H1 (cell line): ENCODE results near the gene ZNF526. TPM values are rescaled to one million over a fixed set of nuclear protein-coding genes. Genes with fewer than 3 reads are reported as not detected.

Experiments used
- CTCF ChIA-PET: fragments of 300-600 bp; sonication (Branson Sonifier 250); formaldehyde crosslinking; loops from one replicate; lab custom pipeline; 2021; ENCODE audit not compliant: partially characterized antibody; lab: Charles Lee
- POLR2A ChIA-PET: fragments of 300-600 bp; sonication (Branson Sonifier 250); formaldehyde crosslinking; loops from one replicate; lab custom pipeline; 2021; ENCODE audit warnings: inconsistent platforms; ENCODE audit not compliant: partially characterized antibody; lab: Charles Lee
- DNase-seq, 2 experiments: peaks; one replicate each; pipeline versions ENCODE4 v3.0.0 to v3.0.0-alpha.2; 2010 to 2022; ENCODE audit warnings: low spot score in 2 of 2, low read depth in 1 of 2, mixed read lengths in 1 of 2
- FAIRE-seq: peaks from 2 replicates; lab custom pipeline; 2011; peaks lifted over from hg19 to GRCh38; lab: Jason Lieb, UNC
- H2AFZ ChIP-seq: 2 replicates; pipeline ENCODE4 v1.8.1; 2012; ENCODE audit warnings: low read length, inconsistent platforms
- H2AK5ac ChIP-seq: 2 replicates; pipeline ENCODE4 v1.6.1; 2013; ENCODE audit warnings: low read depth, low read length
- H2BK120ac ChIP-seq: replicated peaks from 2 replicates; pipeline ENCODE3; 2013; ENCODE audit warnings: low read depth, low read length, inconsistent platforms
- H2BK12ac ChIP-seq: 2 replicates; pipeline ENCODE4 v1.6.1; 2013; ENCODE audit warnings: low read depth, low read length
- H2BK15ac ChIP-seq: 2 replicates; pipeline ENCODE4 v1.6.1; 2013; ENCODE audit warnings: low read length
- H2BK20ac ChIP-seq: 2 replicates; pipeline ENCODE4 v1.6.1; 2013; ENCODE audit warnings: low read length
- H2BK5ac ChIP-seq: 2 replicates; pipeline ENCODE4 v1.6.1; 2013; ENCODE audit warnings: low read depth, low read length
- H3K14ac ChIP-seq: 2 replicates; pipeline ENCODE4 v1.6.1; 2013; ENCODE audit warnings: inconsistent platforms; ENCODE audit not compliant: insufficient read length
- H3K18ac ChIP-seq: 2 replicates; pipeline ENCODE4 v1.6.1; 2013; ENCODE audit warnings: low read length; ENCODE audit errors: extremely low read depth
- H3K23ac ChIP-seq: 2 replicates; pipeline ENCODE4 v1.6.1; 2013; ENCODE audit warnings: inconsistent platforms; ENCODE audit not compliant: insufficient read length
- H3K23me2 ChIP-seq: 2 replicates; pipeline ENCODE4 v1.6.1; 2013; ENCODE audit warnings: low read depth, low read length
- H3K27ac ChIP-seq: 2 replicates; pipeline ENCODE4 v1.6.1; 2011; ENCODE audit warnings: low read depth, low read length, inconsistent platforms
- H3K27me3 ChIP-seq, 4 experiments: replicated peaks in 1 of 4; 1 replicate in 1 of 4; 2 replicates in 3 of 4; pipeline versions ENCODE4 v1.6.1 to v1.8.1; 2011 to 2013; ENCODE audit warnings: low read length in 3 of 4, mild to moderate bottlenecking in 3 of 4, inconsistent platforms in 2 of 4, mixed read lengths in 2 of 4, moderate library complexity in 1 of 4; ENCODE audit not compliant: control insufficient read depth in 3 of 4, insufficient read depth in 3 of 4; ENCODE audit errors: extremely low read depth in 1 of 4
- H3K36me3 ChIP-seq, 4 experiments: 2 replicates each; pipeline versions ENCODE4 v1.6.1 to v1.8.1; 2011 to 2013; ENCODE audit warnings: mild to moderate bottlenecking in 4 of 4, low read length in 3 of 4, moderate library complexity in 2 of 4, control low read depth in 1 of 4, inconsistent platforms in 1 of 4; ENCODE audit not compliant: insufficient read depth in 4 of 4, control insufficient read depth in 2 of 4
- H3K4ac ChIP-seq: replicated peaks from 2 replicates; pipeline ENCODE3; 2013; ENCODE audit warnings: low read length, low read depth, mixed read lengths, inconsistent platforms; ENCODE audit not compliant: insufficient read length
- H3K4me1 ChIP-seq, 4 experiments: replicated peaks in 1 of 4; 1 replicate in 1 of 4; 2 replicates in 3 of 4; pipeline versions ENCODE4 v1.6.1 to v1.8.1; 2011 to 2013; ENCODE audit warnings: low read length in 3 of 4, inconsistent platforms in 2 of 4, mixed read lengths in 1 of 4; ENCODE audit not compliant: insufficient read depth in 4 of 4, control insufficient read depth in 3 of 4
- H3K4me2 ChIP-seq, 2 experiments: 2 replicates each; pipeline versions ENCODE4 v1.6.1 to v1.8.1; 2011 to 2013; ENCODE audit warnings: low read depth in 2 of 2, low read length in 2 of 2, control low read depth in 1 of 2, inconsistent platforms in 1 of 2, mild to moderate bottlenecking in 1 of 2; ENCODE audit not compliant: insufficient read depth in 1 of 2
- H3K4me3 ChIP-seq, 4 experiments: fragments of 200-600, 300-600 bp in 1 of 4; sonication (generic), shearing (Covaris generic), sonication (Bioruptor Twin) in 1 of 4; 2 replicates each; pipeline versions ENCODE4 v1.5.1 to v1.8.1; 2011 to 2016; ENCODE audit warnings: low read length in 4 of 4, low read depth in 3 of 4, control low read depth in 2 of 4, inconsistent platforms in 2 of 4, mild to moderate bottlenecking in 2 of 4, mixed read lengths in 1 of 4, moderate library complexity in 1 of 4; ENCODE audit not compliant: insufficient read depth in 2 of 4; ENCODE audit errors: extremely low read depth in 1 of 4
- H3K56ac ChIP-seq: replicated peaks from 2 replicates; pipeline ENCODE3; 2013; ENCODE audit warnings: low read depth, mild to moderate bottlenecking, mixed read lengths, low read length, inconsistent platforms; ENCODE audit not compliant: insufficient read length
- H3K79me1 ChIP-seq: 2 replicates; pipeline ENCODE4 v1.6.1; 2013; ENCODE audit warnings: low read depth, low read length, control low read depth
- H3K79me2 ChIP-seq, 2 experiments: 2 replicates each; pipeline versions ENCODE4 v1.6.1 to v1.8.1; 2012 to 2013; ENCODE audit warnings: low read length in 2 of 2, mild to moderate bottlenecking in 2 of 2, inconsistent platforms in 1 of 2; ENCODE audit not compliant: insufficient read depth in 2 of 2, control insufficient read depth in 1 of 2
- H3K9ac ChIP-seq, 4 experiments: replicated peaks in 1 of 4; 1 replicate in 1 of 4; 2 replicates in 3 of 4; pipeline versions ENCODE4 v1.6.1 to v1.8.1; 2011 to 2013; ENCODE audit warnings: low read depth in 3 of 4, low read length in 3 of 4, control low read depth in 2 of 4, mild to moderate bottlenecking in 2 of 4, moderate library complexity in 2 of 4, inconsistent platforms in 1 of 4; ENCODE audit errors: extremely low read depth in 1 of 4
- H3K9me3 ChIP-seq, 2 experiments: 2 replicates each; pipeline versions ENCODE4 v1.6.1 to v1.8.1; 2012 to 2013; ENCODE audit warnings: mild to moderate bottlenecking in 2 of 2, moderate library complexity in 2 of 2, control low read depth in 1 of 2, inconsistent platforms in 1 of 2, low read depth in 1 of 2, low read length in 1 of 2, mixed read lengths in 1 of 2; ENCODE audit not compliant: insufficient read depth in 2 of 2
- H4K20me1 ChIP-seq, 2 experiments: replicated peaks in 1 of 2; 2 replicates each; pipeline versions ENCODE3 to v1.8.1; 2011 to 2013; ENCODE audit warnings: inconsistent platforms in 2 of 2, low read length in 2 of 2, mild to moderate bottlenecking in 1 of 2; ENCODE audit not compliant: insufficient read depth in 2 of 2, control insufficient read depth in 1 of 2
- H4K5ac ChIP-seq: 2 replicates; pipeline ENCODE4 v1.6.1; 2013; ENCODE audit warnings: low read length, low read depth, mixed read lengths, inconsistent platforms; ENCODE audit not compliant: insufficient read length
- H4K8ac ChIP-seq: 2 replicates; pipeline ENCODE4 v1.8.0; 2013; ENCODE audit warnings: mild to moderate bottlenecking, moderate library complexity, low read length, inconsistent platforms; ENCODE audit not compliant: insufficient read depth; ENCODE audit errors: extremely low read depth
- H4K91ac ChIP-seq: replicated peaks from 2 replicates; pipeline ENCODE3; 2013; ENCODE audit warnings: low read length, mixed read lengths, inconsistent platforms; ENCODE audit not compliant: insufficient read length
- BACH1 ChIP-seq: IDR thresholded peaks from 2 replicates; pipeline ENCODE4 v1.6.1; 2012; ENCODE audit warnings: low read length, improper control_type of control experiment
- CHD1 ChIP-seq: IDR thresholded peaks from 2 replicates; pipeline ENCODE4 v1.6.1; 2012; ENCODE audit warnings: low read depth, low read length, improper control_type of control experiment
- CTBP2 ChIP-seq: IDR thresholded peaks from 2 replicates; pipeline ENCODE4 v1.7.0; 2011; ENCODE audit warnings: borderline replicate concordance, mild to moderate bottlenecking, moderate library complexity, mixed read lengths, low read length; ENCODE audit not compliant: insufficient read depth, insufficient read length
- E2F6 ChIP-seq: IDR thresholded peaks from 2 replicates; pipeline ENCODE4 v1.6.1; 2012; ENCODE audit warnings: inconsistent platforms
- EGR1 ChIP-seq: IDR thresholded peaks from 2 replicates; pipeline ENCODE4 v1.6.1; 2011; ENCODE audit warnings: low read depth, low read length, borderline replicate concordance
- RFX5 ChIP-seq: IDR thresholded peaks from 2 replicates; pipeline ENCODE4 v1.6.1; 2011; ENCODE audit warnings: low read depth, low read length, improper control_type of control experiment, borderline replicate concordance
- SAP30 ChIP-seq: fragments of 300-600 bp; sonication (generic); IDR thresholded peaks from 2 replicates; pipeline ENCODE4 v1.7.1; 2012; ENCODE audit warnings: low read length, moderate library complexity, mild to moderate bottlenecking, inconsistent platforms; ENCODE audit not compliant: insufficient read depth, insufficient replicate concordance
- SIX5 ChIP-seq: IDR thresholded peaks from 2 replicates; pipeline ENCODE4 v1.6.1; 2011; ENCODE audit warnings: mild to moderate bottlenecking, low read depth, low read length
- TEAD4 ChIP-seq: IDR thresholded peaks from 2 replicates; pipeline ENCODE4 v1.6.1; 2012; ENCODE audit warnings: low read depth, low read length, inconsistent platforms, mixed read lengths
- ZNF274 ChIP-seq: IDR thresholded peaks from 2 replicates; pipeline ENCODE4 v1.7.0; 2012; ENCODE audit warnings: low read length, borderline replicate concordance; ENCODE audit errors: extremely low read depth
- WGBS, 2 experiments: shearing (Covaris generic) in 1 of 2; methylation state at CpG; one replicate each; pipeline versions ENCODE4 v1.1.6 to v1.1.7; 2013 to 2015; ENCODE audit warnings: low lambda C conversion rate in 2 of 2, mixed read lengths in 2 of 2, inconsistent platforms in 1 of 2, low coverage in 1 of 2, missing lambda C conversion rate in 1 of 2; ENCODE audit not compliant: insufficient replicate concordance in 2 of 2, insufficient coverage in 1 of 2, insufficient read length in 1 of 2; ENCODE audit errors: extremely low coverage in 1 of 2, missing lambda C conversion rate in 1 of 2; 5-methylcytosine and 5-hydroxymethylcytosine counted together
- polyA plus RNA-seq, 7 experiments: library from polyadenylated mRNA; depleted of rRNA in 3 of 7; stranded (reverse) in 5 of 7; unstranded in 2 of 7; fragments of >200 nt in 5 of 7; fragments of 200-250 nt in 2 of 7; gene quantifications; 1 replicate in 5 of 7; 2 replicates in 1 of 7; 4 replicates in 1 of 7; pipeline versions ENCODE4 v1.2.1 to v1.2.3, GENCODE V29; 2011 to 2013; ENCODE audit warnings: missing spikeins in 2 of 7, mixed read lengths in 2 of 7
- total RNA-seq: library from RNA; stranded (reverse); fragmentation: NEBNext Ultra II Directional; extraction: Animal tissue kit (Norgen Biotek cat#: 25700); gene quantifications from 2 replicates; pipeline ENCODE4 v1.2.1, GENCODE V29; 2021

ZNF526 gene
- total and polyA plus RNA-seq, 2 of the 8 experiments (the other 6 are each of a cell fraction or from before 2014, with no cell fraction given), result 8.4 to 14.1 TPM

- no peak for FAIRE-seq
- CTCF ChIA-PET, result interaction anchor here (1.0 to 1.5 kb wide), 3 partner anchors 9 to 93 kb away, joined by 3 to 5 read pairs (median 3); no protein-coding TSS in a partner anchor
- WGBS, 2 experiments, result 84% methylated on average over 14 of the region's 14 CpGs; no CpG with 5 or more reads in 1 of the 2 experiments
These were observed 13.0 kb upstream of the ZNF526 start for GRCh38 chr19:42206871-42207755.

More at GRCh38 chr19:42206871-42207755, 13.0 kb upstream of the ZNF526 start:
- Histone ChIP-seq H3K23ac (no peak overlapping the region), H4K91ac (no peak overlapping the region), H2BK5ac (no peak overlapping the region; the same call in 1 of the 2 replicates), H2BK15ac (no peak overlapping the region), H3K4me3 (no peak overlapping the region), H3K79me1 (peaks cover 16% of the 10 kb centered on the region), H3K36me3 (peaks cover 6 to 60% (median 18%) of the 10 kb centered on the region in 4 experiments; a peak in 7 of 8 replicates), H2AK5ac (no peak overlapping the region), H2AFZ (no peak overlapping the region), H3K18ac (no peak overlapping the region), H3K9me3 (no peaks in the 10 kb centered on the region), H3K4me1 (peaks cover 0 to 10% (median 4%) of the 10 kb centered on the region in 4 experiments; a peak in 3 of 7 replicates), H3K14ac (no peak overlapping the region), H3K27ac (peak overlapping the region; percentile 1; the same call in 1 of the 2 replicates), H3K27me3 (no peaks in the 10 kb centered on the region), H4K5ac (no peak overlapping the region), H3K23me2 (no peaks in the 10 kb centered on the region), H3K56ac (no peak overlapping the region), H2BK12ac (no peak overlapping the region), H2BK20ac (no peak overlapping the region), H4K8ac (no peak overlapping the region), H2BK120ac (no peak overlapping the region), H3K79me2 (peaks cover 3 to 37% of the 10 kb centered on the region in 2 experiments; a peak in 3 of 4 replicates), H3K9ac (no peak overlapping the region), H4K20me1 (peaks cover 5 to 23% of the 10 kb centered on the region in 2 experiments), H3K4ac (no peak overlapping the region), H3K4me2 (no peak overlapping the region)
- POLR2A ChIA-PET, result interaction anchor here (0.7 to 2.2 kb wide), 4 partner anchors 10 to 143 kb away, joined by 3 to 5 read pairs (median 4); partner anchors contain the start of genes DEDD2, GRIK5 and ZNF526
- no peak for TF ChIP-seq SAP30
- no peak for TF ChIP-seq CHD1
- no peak for TF ChIP-seq RFX5
- TF ChIP-seq TEAD4, result no peak
- TF ChIP-seq ZNF274, result no peak
- TF ChIP-seq BACH1, result no peak
- no peak for TF ChIP-seq EGR1
- no peak for TF ChIP-seq SIX5
- no peak for TF ChIP-seq E2F6
- TF ChIP-seq CTBP2, result no peak
- no peak for DNase-seq
